HG03045 (cell line): ENCODE results near the gene KIF3C.
"Not testable (repeated sequence)": the region's sequence is repeated elsewhere in the genome, so short reads cannot be mapped to it uniquely, and the experiment has no call there.

Experiments used
- ATAC-seq: cut with Tn5 transposase; IDR thresholded peaks from one replicate; pipeline ENCODE4 v1.9.1; 2021; ENCODE audit warnings: mild to moderate bottlenecking, moderate library complexity; ENCODE audit not compliant: unreplicated experiment

Gene KIF3C

GRCh38 chr2:25920786-25921415, 61.4 kb downstream of the KIF3C start:
- ATAC-seq: no peak

DNA sequence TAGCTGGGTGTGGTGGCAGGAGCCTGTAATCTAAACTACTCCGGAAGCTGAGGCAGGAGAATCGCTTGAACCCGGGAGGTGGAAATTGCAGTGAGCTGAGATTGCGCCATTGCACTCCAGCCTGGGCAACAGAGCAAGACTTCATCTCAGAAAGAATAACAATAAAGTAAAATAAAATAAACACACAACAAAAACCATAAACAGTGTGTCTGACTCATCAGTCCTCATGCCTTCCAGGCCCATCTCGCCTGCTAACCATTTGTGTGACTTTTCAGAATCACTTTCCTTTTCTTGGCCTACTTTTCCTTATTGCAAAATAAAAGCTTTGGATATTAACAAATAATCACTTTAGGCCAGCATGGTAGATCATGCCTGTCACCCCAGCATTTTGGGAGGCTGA, 62.0 kb downstream of the KIF3C start:
- ATAC-seq: no peak

DNA sequence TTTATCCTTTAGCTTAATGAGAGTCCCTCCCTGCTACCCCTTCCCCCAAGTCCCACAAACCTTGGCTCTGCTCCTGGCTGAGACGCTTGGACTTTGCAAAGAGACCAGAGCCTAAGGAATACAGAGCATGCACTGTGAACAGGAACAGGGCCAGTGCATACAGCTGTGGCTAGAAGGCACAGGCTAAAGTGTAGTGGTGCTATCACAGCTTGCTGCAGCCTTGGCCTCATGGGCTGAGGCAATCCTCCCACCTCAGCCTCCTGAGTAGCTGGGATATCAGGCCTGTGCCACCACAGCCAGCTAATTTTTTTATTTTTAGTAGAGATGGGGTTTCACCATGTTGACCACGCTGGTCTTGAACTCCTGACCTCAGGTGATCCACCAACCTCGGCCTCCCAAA, 64.5 kb downstream of the KIF3C start:
- no peak for ATAC-seq

- ATAC-seq: not testable (repeated sequence)
Observed at GRCh38 chr2:25917411-25917810, 64.9 kb downstream of the KIF3C start.

DNA sequence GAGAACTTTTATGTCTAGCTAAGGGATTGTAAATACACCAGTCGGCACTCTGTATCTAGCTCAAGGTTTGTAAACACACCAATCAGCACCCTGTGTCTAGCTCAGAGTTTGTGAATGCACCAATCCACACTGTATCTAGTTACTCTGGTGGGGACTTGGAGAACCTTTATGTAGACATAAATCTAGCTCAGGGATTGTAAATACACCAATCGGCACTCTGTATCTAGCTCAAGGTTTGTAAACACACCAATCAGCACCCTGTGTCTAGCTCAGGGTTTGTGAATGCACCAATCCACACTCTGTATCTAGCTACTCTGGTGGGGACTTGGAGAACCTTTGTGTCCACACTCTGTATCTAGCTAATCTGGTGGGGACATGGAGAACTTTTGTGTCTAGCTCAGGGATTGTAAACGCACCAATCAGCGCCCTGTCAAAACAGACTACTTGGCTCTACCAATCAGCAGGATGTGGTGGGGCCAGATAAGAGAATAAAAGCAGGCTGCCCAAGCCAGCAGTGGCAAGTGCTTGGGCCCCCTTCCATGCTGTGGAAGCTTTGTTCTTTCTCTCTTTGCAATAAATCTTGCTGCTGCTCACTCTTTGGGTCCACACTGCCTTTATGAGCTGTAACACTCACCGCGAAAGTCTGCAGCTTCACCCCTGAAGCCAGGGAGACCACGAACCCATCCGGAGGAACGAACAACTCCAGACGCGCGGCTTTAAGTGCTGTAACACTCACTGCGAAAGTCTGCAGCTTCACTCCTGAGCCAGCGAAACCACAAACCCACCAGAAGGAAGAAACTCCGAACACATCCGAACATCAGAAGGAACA, 66.1 kb downstream of the KIF3C start:
- not testable (repeated sequence) for ATAC-seq

GRCh38 chr2:25915411-25915810, 66.9 kb downstream of the KIF3C start:
- ATAC-seq: not testable (repeated sequence)

DNA sequence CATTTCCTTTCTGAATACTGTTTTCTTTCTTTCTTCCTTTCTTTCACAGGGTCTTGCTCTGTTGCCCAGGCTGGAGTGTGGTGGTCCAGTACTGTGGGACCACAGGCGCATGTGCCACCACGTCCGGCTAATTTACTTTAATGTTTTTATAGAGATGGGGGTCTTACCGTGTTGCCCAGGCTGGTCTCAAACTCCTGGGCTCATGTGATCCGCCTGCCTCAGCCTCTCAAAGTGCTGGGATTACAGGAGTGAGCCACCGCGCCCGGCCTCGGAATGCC, 68.7 kb downstream of the KIF3C start:
- ATAC-seq: not testable (repeated sequence)

GRCh38 chr2:25912851-25913695, 69.2 kb downstream of the KIF3C start:
- ATAC-seq: no peak

- not testable (repeated sequence) for ATAC-seq
Observed at GRCh38 chr2:25909574-25909973, 72.7 kb downstream of the KIF3C start.

DNA sequence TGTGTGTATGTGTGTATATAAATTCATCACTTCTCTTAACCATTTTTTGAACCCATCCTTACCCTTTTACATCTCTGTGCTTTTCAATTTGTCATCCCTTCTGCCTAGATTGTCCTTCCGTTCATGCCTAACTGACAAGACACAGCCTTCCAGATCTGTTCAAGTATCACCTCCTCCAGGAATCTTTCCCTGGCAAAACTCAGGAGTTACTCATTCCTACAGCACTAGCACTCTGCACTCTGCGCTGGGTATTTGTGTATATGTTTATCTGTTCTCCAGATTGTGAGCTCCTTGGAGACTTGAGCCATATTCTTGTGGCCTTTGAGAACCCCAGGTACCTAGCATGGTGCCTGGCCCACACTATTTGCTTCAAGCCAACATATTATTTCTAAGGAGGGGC, 77.2 kb downstream of the KIF3C start:
- ATAC-seq: no peak

DNA sequence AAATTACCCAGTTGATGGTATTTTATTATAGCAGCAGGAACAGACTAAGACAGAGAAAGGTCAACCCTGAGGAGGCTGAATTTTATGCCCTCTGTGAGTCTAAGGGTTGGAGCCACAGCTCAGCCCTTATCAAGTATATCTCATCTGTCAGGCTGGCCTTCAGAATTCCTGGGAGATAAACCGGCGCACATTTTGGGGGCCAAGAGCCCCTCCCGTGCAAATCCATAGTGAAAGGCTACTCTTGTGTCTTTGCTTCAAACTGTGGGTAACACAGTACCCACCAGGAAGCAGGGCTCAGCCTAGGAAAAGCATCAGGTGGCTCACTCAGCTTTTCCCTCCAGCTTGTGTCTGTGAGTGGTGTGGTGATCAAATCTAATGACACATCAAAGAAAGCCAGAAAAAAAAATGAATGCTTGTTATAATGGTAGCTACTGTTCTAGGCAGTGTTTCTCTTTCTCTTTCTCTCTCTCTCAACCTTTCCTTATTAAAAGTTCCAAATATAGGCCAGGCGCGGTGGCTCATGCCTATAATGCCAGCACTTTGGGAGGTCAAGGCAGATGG, 79.0 kb downstream of the KIF3C start:
- ATAC-seq: no peak

DNA sequence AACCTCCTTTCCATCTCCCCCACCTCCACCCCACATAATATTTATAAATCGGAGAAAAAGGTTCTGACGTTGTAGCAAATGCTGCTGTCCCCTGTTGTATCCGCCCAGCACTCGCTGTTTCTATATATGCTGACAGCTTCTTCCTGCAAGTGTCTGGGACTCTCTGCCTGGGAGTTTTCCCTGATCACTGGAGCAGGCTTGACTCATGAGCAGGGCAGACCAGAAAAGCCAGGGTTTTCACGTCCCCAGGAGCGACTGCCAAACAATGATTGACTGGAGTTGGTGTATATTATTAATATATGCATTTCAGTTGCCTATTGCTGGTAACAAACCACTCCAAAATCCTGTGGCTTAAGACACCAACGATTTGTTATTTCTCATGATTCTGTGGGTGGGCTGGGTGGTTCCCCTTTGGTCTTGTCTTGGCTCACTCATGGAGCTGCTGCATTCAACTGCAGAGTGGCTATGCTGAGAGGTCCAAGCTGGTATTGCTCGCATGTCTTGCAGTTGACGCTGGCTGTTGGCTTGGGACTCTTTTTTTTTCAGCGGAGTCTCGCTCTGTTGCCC, 82.8 kb downstream of the KIF3C start:
- ATAC-seq: no peak

DNA sequence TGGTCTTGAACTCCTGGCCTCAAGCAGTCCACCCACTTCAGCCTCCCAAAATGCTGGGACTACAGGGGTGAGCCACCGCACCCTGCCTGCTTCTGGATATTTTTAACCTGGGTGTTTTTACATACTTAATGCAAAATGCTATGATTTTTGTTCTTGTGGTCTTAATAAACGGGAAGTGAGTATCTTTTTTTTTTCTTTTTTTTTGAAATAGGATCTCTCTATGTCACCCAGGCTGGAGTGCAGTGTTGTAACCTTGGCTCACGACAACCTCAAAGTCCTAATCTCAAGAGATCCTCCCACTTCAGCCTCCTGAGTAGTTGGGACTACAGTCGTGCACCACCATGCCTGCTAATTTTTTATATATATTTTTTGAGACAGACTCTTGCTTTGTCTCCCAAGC, 84.8 kb downstream of the KIF3C start:
- no peak for ATAC-seq

DNA sequence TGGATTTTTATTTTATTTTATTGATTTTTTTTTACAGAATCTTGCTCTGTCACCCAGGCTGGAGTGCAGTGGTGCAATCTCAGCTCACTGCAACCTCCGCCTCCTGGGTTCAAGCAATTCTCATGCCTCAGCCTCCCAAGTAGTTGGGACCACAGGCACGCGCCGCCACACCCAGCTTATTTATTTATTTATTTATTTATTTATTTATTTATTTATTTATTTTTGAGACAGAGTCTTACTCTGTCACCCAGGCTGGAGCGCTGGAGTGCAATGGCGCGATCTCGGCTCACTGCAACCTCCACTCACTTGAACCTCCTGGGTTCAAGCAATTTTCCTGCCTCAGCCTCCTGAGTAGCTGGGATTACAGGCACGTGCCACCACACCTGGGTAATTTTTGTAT, 86.0 kb downstream of the KIF3C start:
- ATAC-seq: not testable (repeated sequence)

DNA sequence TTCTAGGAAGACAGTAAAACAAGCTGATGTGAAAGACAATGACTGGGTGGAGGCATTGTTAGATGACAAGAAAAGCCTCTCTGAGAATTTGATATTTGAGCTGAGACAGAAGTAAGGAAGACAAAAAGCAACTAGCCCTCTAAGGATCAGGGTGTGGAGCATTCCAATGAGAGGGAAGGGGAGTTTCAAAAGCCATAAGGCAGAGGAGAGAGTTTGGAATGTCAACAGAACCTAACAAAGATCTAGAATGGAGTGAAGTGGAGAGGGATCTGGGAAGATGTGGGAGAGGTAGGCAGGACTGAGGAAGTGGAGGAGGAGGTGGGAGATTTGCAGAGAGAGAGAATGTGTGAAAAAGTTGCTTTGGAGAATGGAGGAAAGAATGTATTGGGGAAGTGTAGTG, 86.7 kb downstream of the KIF3C start:
- ATAC-seq: no peak

DNA sequence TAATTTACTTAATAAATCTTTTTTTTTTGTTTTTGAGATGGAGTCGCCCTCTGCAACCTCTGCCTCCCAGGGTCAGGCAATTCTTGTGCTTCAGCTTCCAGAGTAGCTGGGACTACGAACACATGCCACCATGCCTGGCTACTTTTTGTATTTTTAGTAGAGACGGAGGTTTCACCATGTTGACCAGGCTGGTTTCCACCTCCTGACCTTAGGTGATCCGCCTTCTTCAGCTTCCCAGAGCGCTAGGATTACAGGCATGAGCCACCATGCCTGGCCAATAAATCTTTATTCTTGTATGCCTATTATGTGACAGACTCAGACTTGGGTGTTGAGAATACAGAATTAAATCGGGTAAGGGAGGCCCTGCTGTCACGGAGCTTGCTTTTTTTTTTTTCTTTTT, 87.3 kb downstream of the KIF3C start:
- ATAC-seq: no peak

DNA sequence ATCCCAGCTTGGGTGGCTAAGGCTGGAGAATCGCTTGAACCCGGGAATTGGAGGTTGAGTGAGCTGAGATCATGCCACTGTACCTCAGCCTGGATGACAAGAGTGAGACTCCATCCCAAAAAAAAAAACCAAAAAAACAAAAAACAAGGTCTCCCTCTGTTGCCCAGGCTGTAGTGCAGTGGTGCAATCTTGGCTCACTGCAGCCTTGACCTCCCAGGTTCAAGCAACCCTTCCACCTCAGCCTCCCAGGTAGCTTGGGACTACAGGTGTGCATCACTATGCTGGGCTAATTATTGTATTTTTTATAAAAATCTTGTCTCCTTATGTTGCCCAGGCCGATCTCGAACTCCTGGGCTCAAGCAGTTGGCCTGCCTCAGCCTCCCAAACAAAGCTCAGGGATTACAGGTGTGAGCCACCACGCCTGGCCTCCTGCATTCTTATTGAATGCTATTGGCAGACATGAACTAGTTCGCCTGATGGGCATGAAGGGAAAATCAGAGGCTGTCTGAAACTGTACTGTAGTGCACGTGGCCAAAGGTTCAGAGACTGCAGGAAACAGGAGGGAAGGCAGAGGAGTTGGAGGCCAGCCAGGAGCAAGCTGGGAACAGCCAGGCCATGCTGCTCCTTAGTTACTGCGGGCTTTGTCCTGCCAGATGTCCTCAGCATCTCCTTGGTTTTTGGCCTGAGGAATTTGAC, 88.0 kb downstream of the KIF3C start:
- ATAC-seq: no peak

- no peak for ATAC-seq
Observed at GRCh38 chr2:25891672-25892071, 90.6 kb downstream of the KIF3C start.

- ATAC-seq: no peak
Observed at GRCh38 chr2:25887624-25888242, 94.6 kb downstream of the KIF3C start.

DNA sequence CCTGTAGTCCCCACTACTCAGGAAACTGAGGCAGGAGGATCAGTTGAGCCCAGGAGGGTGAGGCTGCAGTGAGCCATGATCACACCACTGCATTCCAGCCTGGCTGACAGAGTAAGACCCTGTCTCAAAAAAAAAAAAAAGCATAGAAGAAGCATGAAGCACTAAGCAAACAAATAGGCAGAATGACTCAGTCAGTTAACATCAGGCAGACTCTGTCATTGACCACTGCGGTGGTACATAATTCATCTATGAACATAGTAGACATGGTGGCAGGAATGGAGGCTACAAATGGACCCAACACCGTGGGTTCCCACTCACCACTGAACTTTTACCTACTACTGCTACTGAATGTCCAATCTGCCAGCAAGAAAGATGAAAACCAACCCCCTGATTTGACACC, 96.4 kb downstream of the KIF3C start:
- ATAC-seq: no peak
